Raji (cell line): ENCODE results near the gene VMAC.

Source experiments
- POLR2A ChIP-seq: IDR thresholded peaks from 2 replicates; pipeline ENCODE4 v1.6.1; 2011; ENCODE audit warnings: low read depth, low read length, control low read depth; ENCODE audit not compliant: insufficient read depth

VMAC gene

GRCh38 chr19:5880604-5881078 is 24.0 kb upstream of the VMAC start:
- TF ChIP-seq POLR2A = no peak

GRCh38 chr19:5881543-5882299 is 23.0 kb upstream of the VMAC start:
- TF ChIP-seq POLR2A = no peak

- no peak for TF ChIP-seq POLR2A
Measured at GRCh38 chr19:5882421-5882968, 22.2 kb upstream of the VMAC start.

GRCh38 chr19:5889288-5889971 is 15.2 kb upstream of the VMAC start:
- no peak for TF ChIP-seq POLR2A

GRCh38 chr19:5890099-5890498 is 14.6 kb upstream of the VMAC start:
- no peak for TF ChIP-seq POLR2A

DNA sequence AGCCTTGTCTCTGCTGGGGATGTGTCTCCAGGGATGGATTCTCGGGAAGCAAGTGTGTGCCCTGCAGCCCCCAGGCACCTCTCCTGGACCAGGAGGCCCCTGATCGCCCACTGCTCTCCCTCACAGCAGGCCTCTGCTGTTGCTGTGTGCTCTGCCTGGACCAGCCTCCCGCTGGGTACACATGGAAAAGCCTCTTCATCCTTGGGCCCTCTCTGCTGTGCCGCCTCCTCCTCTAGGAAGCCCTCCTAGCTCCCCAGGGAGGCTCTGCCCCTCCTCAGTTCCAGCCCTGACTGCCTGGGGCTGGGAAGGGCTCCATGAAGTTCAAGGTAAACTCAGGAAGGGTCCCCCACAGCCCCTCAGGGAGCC is 13.1 kb upstream of the VMAC start:
- no peak for TF ChIP-seq POLR2A

- no peak; the same call in 1 of the 2 replicates for TF ChIP-seq POLR2A
Measured at GRCh38 chr19:5891938-5892771, 12.5 kb upstream of the VMAC start.

- TF ChIP-seq POLR2A = no peak
Measured at GRCh38 chr19:5892772-5893275, 11.8 kb upstream of the VMAC start.

DNA sequence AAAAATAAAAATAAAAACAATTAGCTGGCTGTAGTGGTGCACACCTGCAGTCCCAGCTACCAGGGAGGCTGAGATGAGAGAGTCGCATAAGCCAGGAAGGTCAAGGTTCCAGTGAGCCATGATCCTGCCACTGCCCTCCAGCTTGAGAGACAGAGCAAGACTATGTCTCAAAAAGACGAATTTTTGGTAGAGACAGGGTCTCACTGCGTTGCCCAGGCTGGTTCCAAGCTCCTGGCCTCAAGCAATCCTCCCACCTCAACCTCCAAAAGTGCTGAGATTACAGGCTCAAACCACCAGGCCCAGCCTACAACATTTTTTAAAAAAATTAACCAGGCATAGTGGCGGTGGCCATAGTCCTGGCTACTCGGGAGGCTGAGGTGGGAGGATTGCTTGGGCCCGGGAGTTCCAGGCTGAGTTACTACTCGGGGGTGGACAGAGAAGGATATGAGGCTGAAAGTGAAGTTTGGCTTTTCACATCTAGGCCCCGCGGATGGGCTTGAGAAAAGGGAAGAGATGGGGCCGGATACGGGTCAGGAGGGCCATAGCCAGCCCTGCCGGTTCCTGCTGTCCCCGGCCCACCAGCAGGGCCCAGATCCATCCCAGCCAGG is 11.3 kb upstream of the VMAC start:
- TF ChIP-seq POLR2A = no peak

GRCh38 chr19:5893907-5894703 is 10.6 kb upstream of the VMAC start:
- no peak for TF ChIP-seq POLR2A

- TF ChIP-seq POLR2A = no peak
Measured at GRCh38 chr19:5894704-5895349, 9.8 kb upstream of the VMAC start.

DNA sequence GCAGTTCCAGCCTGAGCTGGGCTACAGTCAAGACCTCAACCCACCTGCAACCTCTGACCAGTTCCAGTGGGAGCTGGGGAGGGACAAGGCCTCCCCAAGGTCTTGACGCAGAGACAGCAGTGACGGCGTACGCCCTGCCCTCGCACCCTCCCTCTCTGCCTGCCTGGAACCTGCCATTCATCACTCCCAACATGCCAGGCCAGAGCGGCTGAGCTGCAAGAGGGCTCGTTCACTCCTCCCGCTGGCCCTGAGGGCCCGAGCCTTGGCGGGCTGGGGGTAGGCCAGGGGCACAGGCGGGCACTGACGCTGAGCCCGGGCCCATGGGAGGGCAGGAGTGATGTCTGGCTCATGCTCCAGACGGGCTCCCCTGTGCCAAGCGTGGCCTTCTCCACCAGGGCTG is 9.3 kb upstream of the VMAC start:
- TF ChIP-seq POLR2A = no peak

DNA sequence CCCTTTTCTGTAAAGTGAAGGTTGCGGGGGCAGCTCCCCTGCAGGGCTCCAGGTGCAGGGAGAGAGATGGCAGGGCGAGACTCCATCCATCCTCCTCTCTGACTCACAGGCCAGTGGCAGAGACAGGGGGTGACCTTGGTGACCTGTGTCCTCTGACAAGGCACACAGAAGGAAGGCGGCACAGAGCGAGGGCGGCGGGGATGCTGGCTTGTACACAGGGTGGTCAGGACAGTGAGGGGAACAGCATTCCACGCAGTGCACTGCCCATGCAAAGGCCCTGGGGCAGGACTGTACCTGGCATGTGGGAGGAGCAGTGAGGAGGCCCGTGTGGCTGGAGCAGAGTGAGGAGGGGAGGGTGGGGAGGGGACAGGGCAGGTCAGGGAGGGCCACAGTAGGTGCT is 8.8 kb upstream of the VMAC start:
- no peak for TF ChIP-seq POLR2A
